SU-DHL-6 (cell line): ENCODE data around the gene DDX28.

Source experiments
- EZH2phosphoT487 ChIP-seq: fragments of 200-600 bp; sonication (generic), shearing (Covaris generic); conservative IDR thresholded peaks from 2 replicates; pipeline ENCODE4 v1.6.1; 2018; ENCODE audit warnings: mild to moderate bottlenecking, antibody characterized with exemption, low read length, moderate library complexity, mixed read lengths
- TF ChIP-seq, protein P1 (sequence below): fragments of 200-600 bp; sonication (generic); IDR thresholded peaks from one replicate; pipeline ENCODE4 v1.5.1; 2017; ENCODE audit warnings: antibody characterized with exemption, mild to moderate bottlenecking, low read length, moderate library complexity; ENCODE audit not compliant: insufficient read depth, poor library complexity, severe bottlenecking

GRCh38 chr16:68059804-68060203 lies 36.8 kb upstream of the DDX28 start:
- TF ChIP-seq, protein P1, sequence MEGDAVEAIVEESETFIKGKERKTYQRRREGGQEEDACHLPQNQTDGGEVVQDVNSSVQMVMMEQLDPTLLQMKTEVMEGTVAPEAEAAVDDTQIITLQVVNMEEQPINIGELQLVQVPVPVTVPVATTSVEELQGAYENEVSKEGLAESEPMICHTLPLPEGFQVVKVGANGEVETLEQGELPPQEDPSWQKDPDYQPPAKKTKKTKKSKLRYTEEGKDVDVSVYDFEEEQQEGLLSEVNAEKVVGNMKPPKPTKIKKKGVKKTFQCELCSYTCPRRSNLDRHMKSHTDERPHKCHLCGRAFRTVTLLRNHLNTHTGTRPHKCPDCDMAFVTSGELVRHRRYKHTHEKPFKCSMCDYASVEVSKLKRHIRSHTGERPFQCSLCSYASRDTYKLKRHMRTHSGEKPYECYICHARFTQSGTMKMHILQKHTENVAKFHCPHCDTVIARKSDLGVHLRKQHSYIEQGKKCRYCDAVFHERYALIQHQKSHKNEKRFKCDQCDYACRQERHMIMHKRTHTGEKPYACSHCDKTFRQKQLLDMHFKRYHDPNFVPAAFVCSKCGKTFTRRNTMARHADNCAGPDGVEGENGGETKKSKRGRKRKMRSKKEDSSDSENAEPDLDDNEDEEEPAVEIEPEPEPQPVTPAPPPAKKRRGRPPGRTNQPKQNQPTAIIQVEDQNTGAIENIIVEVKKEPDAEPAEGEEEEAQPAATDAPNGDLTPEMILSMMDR: no peak
- no peak for TF ChIP-seq EZH2phosphoT487
